HEK293T (cell line): ENCODE measurements around the gene AHI1.

Source experiments
- BHLHE40 ChIP-seq: fragments of 450-650 bp; IDR thresholded peaks from 2 replicates; pipeline ENCODE4 v1.6.1; 2016; ENCODE audit warnings: mild to moderate bottlenecking, moderate library complexity, borderline replicate concordance
- ELF4 ChIP-seq: fragments of 450-650 bp; IDR thresholded peaks from 2 replicates; pipeline ENCODE4 v1.6.1; 2017; ENCODE audit warnings: antibody characterized with exemption
- FOXA1 ChIP-seq: fragments of 450-650 bp; IDR thresholded peaks from 2 replicates; pipeline ENCODE4 v1.6.1; 2016; ENCODE audit warnings: mild to moderate bottlenecking
- FOXK2 ChIP-seq: fragments of 450-650 bp; IDR thresholded peaks from 2 replicates; pipeline ENCODE4 v1.6.1; 2016; ENCODE audit warnings: mild to moderate bottlenecking
- FOXM1 ChIP-seq: fragments of 450-650 bp; IDR thresholded peaks from 2 replicates; pipeline ENCODE4 v1.6.1; 2017; ENCODE audit warnings: mild to moderate bottlenecking, borderline replicate concordance
- L3MBTL2 ChIP-seq: fragments of 450-650 bp; conservative IDR thresholded peaks from 2 replicates; pipeline ENCODE4 v1.6.1; 2016; ENCODE audit warnings: mild to moderate bottlenecking
- LEF1 ChIP-seq: fragments of 450-650 bp; IDR thresholded peaks from 2 replicates; pipeline ENCODE4 v1.6.1; 2017; ENCODE audit warnings: mild to moderate bottlenecking, borderline replicate concordance
- NFRKB ChIP-seq: fragments of 450-650 bp; IDR thresholded peaks from 2 replicates; pipeline ENCODE4 v1.6.1; 2016; ENCODE audit warnings: mild to moderate bottlenecking, moderate library complexity
- SP1 ChIP-seq: fragments of 450-650 bp; IDR thresholded peaks from 2 replicates; pipeline ENCODE4 v1.6.1; 2017
- SUZ12 ChIP-seq: fragments of 450-650 bp; IDR thresholded peaks from 2 replicates; pipeline ENCODE4 v1.6.1; 2016; ENCODE audit warnings: mild to moderate bottlenecking

GRCh38 chr6:135277422-135277821 lies 220.1 kb downstream of the AHI1 start:
- TF ChIP-seq FOXK2 (no peak), LEF1 (no peak), SP1 (no peak), NFRKB (no peak), SUZ12 (no peak), BHLHE40 (no peak), FOXM1 (no peak), FOXA1 (no peak), ELF4 (no peak), L3MBTL2 (no peak)
